Amygdala (tissue), 56 donors: ENCODE measurements around the gene PLA2G6.
A peak's percentile ranks its signal among the peaks of the same experiment; 100 is the strongest.

Experiments
- DNase-seq, 56 donors: peaks; one replicate each; lab custom pipeline; 2025; lab: John Stamatoyannopoulos, UW

Gene PLA2G6

GRCh38 chr22:38066381-38067027, 115.1 kb downstream of the PLA2G6 start:
- DNase-seq, result no peak

- DNase-seq, result no peak
These were observed 116.1 kb downstream of the PLA2G6 start for GRCh38 chr22:38065539-38065938.

- DNase-seq, result peak in 27 of 56 donors; percentile 16 to 76 (median 51)
These were observed 118.8 kb downstream of the PLA2G6 start for GRCh38 chr22:38062791-38063190.
